ENCODE results near the gene OR2A12. TPM values are rescaled to one million over a fixed set of nuclear protein-coding genes. Genes with fewer than 3 reads are reported as not detected.

Gene OR2A12
- polyA plus RNA-seq, 1 of the 3 experiments (the other 2 are of a cell fraction) = not detected

DNA sequence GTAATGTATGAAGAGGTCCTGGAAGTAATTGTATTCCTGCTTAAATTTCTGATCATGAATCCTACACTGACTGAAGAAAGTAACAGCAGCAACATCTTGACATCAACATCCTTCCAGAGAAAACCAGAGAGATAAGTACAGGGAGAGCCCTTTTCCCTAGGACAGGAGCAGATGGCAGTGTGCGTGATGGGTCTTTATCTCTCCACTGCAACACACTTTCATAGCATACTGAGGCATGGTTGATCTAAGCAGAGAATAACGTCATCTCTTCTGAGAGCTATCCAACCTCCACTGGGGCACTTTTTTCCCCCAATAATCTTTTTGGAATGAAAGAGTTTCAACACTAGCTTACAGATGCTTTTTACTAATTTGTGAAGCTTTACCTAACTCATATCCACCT, 16.1 kb upstream of the OR2A12 start (continued):
- TF ChIP-seq FOSL2 (IDR thresholded peaks at IDR 0.05; ENCODE audit: borderline replicate concordance, low read depth) (no peak), TEAD4 (IDR thresholded peaks at IDR 0.05; ENCODE audit: borderline replicate concordance, insufficient read depth) (no peak)
- TF ChIP-seq, protein P1, sequence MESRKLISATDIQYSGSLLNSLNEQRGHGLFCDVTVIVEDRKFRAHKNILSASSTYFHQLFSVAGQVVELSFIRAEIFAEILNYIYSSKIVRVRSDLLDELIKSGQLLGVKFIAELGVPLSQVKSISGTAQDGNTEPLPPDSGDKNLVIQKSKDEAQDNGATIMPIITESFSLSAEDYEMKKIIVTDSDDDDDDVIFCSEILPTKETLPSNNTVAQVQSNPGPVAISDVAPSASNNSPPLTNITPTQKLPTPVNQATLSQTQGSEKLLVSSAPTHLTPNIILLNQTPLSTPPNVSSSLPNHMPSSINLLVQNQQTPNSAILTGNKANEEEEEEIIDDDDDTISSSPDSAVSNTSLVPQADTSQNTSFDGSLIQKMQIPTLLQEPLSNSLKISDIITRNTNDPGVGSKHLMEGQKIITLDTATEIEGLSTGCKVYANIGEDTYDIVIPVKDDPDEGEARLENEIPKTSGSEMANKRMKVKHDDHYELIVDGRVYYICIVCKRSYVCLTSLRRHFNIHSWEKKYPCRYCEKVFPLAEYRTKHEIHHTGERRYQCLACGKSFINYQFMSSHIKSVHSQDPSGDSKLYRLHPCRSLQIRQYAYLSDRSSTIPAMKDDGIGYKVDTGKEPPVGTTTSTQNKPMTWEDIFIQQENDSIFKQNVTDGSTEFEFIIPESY (IDR thresholded peaks at IDR 0.05; ENCODE audit: borderline replicate concordance, low read depth) = no peak
- TF ChIP-seq, protein P2, sequence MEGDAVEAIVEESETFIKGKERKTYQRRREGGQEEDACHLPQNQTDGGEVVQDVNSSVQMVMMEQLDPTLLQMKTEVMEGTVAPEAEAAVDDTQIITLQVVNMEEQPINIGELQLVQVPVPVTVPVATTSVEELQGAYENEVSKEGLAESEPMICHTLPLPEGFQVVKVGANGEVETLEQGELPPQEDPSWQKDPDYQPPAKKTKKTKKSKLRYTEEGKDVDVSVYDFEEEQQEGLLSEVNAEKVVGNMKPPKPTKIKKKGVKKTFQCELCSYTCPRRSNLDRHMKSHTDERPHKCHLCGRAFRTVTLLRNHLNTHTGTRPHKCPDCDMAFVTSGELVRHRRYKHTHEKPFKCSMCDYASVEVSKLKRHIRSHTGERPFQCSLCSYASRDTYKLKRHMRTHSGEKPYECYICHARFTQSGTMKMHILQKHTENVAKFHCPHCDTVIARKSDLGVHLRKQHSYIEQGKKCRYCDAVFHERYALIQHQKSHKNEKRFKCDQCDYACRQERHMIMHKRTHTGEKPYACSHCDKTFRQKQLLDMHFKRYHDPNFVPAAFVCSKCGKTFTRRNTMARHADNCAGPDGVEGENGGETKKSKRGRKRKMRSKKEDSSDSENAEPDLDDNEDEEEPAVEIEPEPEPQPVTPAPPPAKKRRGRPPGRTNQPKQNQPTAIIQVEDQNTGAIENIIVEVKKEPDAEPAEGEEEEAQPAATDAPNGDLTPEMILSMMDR (IDR thresholded peaks at IDR 0.05) = no peak

DNA sequence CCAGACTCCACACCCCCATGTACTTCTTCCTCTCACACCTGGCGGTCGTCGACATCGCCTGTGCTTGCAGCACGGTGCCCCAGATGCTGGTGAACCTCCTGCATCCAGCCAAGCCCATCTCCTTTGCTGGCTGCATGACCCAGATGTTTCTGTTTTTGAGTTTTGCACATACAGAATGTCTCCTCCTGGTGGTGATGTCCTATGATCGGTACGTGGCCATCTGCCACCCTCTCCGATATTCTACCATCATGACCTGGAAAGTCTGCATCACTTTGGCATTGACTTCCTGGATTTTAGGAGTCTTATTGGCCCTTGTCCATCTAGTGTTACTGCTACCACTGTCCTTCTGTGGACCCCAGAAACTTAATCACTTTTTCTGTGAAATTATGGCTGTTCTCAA, 11.7 kb upstream of the OR2A12 start:
- CTCF ChIA-PET = no interaction called here
- Histone ChIP-seq H3K4me1 (ENCODE audit: control insufficient read depth in 1 of 2, insufficient read depth in 2 of 2, low read depth in 1 of 2, low read length in 1 of 2) (no peaks in the 10 kb centered on the region), H2AFZ (ENCODE audit: low read depth) (no peak overlapping the region), H4K20me1 (ENCODE audit: insufficient read depth) (no peaks in the 10 kb centered on the region), H3K9me2 (no peaks in the 10 kb centered on the region), H3K4me2 (no peak overlapping the region), H3K4me3 (ENCODE audit: low read depth in 2 of 2, low read length in 1 of 2) (no peak overlapping the region), H3K27ac (ENCODE audit: low read depth in 2 of 2, low read length in 1 of 2) (no peak overlapping the region), H3K27me3 (ENCODE audit: insufficient read depth) (peaks cover 6% of the 10 kb centered on the region; the same call in 1 of the 2 replicates), H3K9me3 (no peaks in the 10 kb centered on the region), H3K36me3 (replicated peaks in 1 of 2; ENCODE audit: control insufficient read depth in 1 of 2, insufficient read depth in 2 of 2, low read length in 1 of 2) (no peaks in the 10 kb centered on the region), H3F3A (replicated peaks; ENCODE audit: insufficient read depth) (no peaks in the 10 kb centered on the region), H3K9ac (no peak overlapping the region), H3K79me2 (ENCODE audit: insufficient read depth) (no peaks in the 10 kb centered on the region)
- TF ChIP-seq POLR2AphosphoS5 (IDR thresholded peaks at IDR 0.05; ENCODE audit: low read depth, low read length) (no peak), TEAD4 (IDR thresholded peaks at IDR 0.05; ENCODE audit: borderline replicate concordance, insufficient read depth) (no peak), GABPA (IDR thresholded peaks at IDR 0.05; ENCODE audit: low read depth) (no peak)
- TF ChIP-seq, protein P3, sequence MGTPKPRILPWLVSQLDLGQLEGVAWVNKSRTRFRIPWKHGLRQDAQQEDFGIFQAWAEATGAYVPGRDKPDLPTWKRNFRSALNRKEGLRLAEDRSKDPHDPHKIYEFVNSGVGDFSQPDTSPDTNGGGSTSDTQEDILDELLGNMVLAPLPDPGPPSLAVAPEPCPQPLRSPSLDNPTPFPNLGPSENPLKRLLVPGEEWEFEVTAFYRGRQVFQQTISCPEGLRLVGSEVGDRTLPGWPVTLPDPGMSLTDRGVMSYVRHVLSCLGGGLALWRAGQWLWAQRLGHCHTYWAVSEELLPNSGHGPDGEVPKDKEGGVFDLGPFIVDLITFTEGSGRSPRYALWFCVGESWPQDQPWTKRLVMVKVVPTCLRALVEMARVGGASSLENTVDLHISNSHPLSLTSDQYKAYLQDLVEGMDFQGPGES (IDR thresholded peaks at IDR 0.05; ENCODE audit: low read depth, low read length) = no peak
- TF ChIP-seq, protein P2 (IDR thresholded peaks at IDR 0.05) = peak; percentile 30; the same call in 1 of the 2 replicates
- POLR2A ChIA-PET = no interaction called here
- WGBS (ENCODE audit: low lambda C conversion rate) = 17% methylated on average over 8 of the region's 8 CpGs
- DNase-seq = no peak

All from SK-N-SH (cell line).